Activated CD4-positive, alpha-beta T cell treated with anti-CD3 and anti-CD28 coated beads for 36 hours (primary cell): ENCODE measurements around the gene SDK2. TPM values are rescaled to one million over a fixed set of nuclear protein-coding genes. Genes with fewer than 3 reads are reported as not detected.

ENCODE experiments used
- ATAC-seq: fragments of 200-7000 bp; cut with Tn5 transposase; one replicate; pipeline ENCODE4 v1.10.0; 2021; ENCODE audit warnings: mild to moderate bottlenecking, moderate library complexity
- CTCF ChIA-PET: fragments of 350-600 bp; sonication (Branson Sonifier 250); formaldehyde crosslinking; loops from one replicate; lab custom pipeline; 2021; ENCODE audit warnings: antibody characterized with exemption; lab: Charles Lee
- POLR2A ChIA-PET: fragments of 350-600 bp; sonication (Branson Sonifier 250); formaldehyde crosslinking; loops from one replicate; lab custom pipeline; 2021; ENCODE audit warnings: antibody characterized with exemption, inconsistent platforms; lab: Charles Lee
- DNase-seq: peaks from one replicate; pipeline ENCODE4 v3.0.0-alpha.2; 2020
- H3K27ac Mint-ChIP-seq: one replicate; pipeline ENCODE4 v1.8.0; 2021; ENCODE audit warnings: mixed read lengths
- H3K27me3 Mint-ChIP-seq: one replicate; pipeline ENCODE4 v1.8.0; 2021; ENCODE audit warnings: mixed read lengths
- H3K36me3 Mint-ChIP-seq: one replicate; pipeline ENCODE4 v1.8.0; 2021; ENCODE audit warnings: low read depth, mixed read lengths
- H3K4me1 Mint-ChIP-seq: one replicate; pipeline ENCODE4 v1.8.0; 2021; ENCODE audit warnings: mixed read lengths
- H3K4me3 Mint-ChIP-seq: one replicate; pipeline ENCODE4 v1.8.0; 2021; ENCODE audit warnings: mild to moderate bottlenecking, moderate library complexity, mixed read lengths
- H3K9me3 Mint-ChIP-seq: one replicate; pipeline ENCODE4 v1.8.0; 2021; ENCODE audit warnings: low read depth, mixed read lengths
- intact Hi-C, 2 experiments: fragments of 100-400 bp; cut with DNase I in 1 of 2; cut with micrococcal nuclease in 1 of 2; formaldehyde crosslinking; loops; one replicate each; pipeline versions ENCODE4 v1.14.2 to v1.15.1; 2022 to 2024; cut with DNase I, micrococcal nuclease
- total RNA-seq, 2 experiments: library from RNA; stranded (reverse); gene quantifications; one replicate each; pipeline ENCODE4 v1.2.3, GENCODE V29; 2021

Gene SDK2
- total RNA-seq, 2 experiments from 2014 or later, result 0.23 to 0.27 TPM

DNA sequence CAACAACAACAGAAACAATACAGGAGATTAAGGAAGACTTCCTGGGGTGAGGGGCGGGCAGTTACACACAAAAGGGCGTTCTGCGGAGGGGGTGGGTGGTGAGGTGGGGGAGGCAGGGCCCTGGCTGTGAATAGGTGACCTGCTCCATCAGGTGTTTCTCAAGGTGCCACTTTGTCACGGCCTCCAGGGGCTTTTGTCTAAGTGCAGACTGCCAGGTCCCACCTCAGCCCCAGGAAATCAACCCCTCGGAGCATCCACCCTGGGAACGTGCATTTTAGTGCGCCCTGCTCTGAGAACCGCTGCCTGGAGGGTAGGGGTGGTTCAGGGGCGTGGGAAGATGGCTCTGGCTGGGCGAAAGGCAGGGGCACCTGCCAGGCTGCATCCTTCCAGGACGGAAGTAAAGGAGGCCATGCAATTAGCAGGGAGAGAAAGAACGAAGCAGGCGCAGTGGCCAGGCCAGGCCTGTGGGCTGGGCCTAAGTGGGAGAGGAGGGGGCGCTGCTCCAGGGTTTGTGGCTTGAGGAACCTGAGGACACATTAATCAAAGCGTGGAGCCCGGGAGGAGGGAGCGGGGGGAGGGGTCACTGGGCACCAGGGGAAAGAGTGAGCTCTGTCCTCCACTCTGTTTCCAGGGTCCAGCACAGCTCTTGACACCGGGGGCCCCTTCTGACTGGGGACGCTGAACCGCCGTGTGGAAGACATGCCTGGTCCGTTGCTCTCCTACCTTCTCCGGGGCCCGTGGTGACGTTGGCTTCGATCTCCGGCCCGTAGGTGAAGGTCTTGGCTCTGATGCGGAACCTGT lies 283.1 kb downstream of the SDK2 start:
- no peaks in the 10 kb centered on the region for H3K9me3 Mint-ChIP-seq
- H3K36me3 Mint-ChIP-seq, result no peaks in the 10 kb centered on the region
- intact Hi-C loops, result loop anchor here in 1 of 2 experiments (10.0 kb wide), 1 partner anchor 806 kb away; no protein-coding TSS in a partner anchor
- H3K27ac Mint-ChIP-seq, result no peak overlapping the region
- ChIA-PET CTCF (no interaction called here), POLR2A (no interaction called here)
- no peaks in the 10 kb centered on the region for H3K27me3 Mint-ChIP-seq
- no peak overlapping the region for H3K4me3 Mint-ChIP-seq
- ATAC-seq (no peak), DNase-seq (no peak)
- no peaks in the 10 kb centered on the region for H3K4me1 Mint-ChIP-seq

DNA sequence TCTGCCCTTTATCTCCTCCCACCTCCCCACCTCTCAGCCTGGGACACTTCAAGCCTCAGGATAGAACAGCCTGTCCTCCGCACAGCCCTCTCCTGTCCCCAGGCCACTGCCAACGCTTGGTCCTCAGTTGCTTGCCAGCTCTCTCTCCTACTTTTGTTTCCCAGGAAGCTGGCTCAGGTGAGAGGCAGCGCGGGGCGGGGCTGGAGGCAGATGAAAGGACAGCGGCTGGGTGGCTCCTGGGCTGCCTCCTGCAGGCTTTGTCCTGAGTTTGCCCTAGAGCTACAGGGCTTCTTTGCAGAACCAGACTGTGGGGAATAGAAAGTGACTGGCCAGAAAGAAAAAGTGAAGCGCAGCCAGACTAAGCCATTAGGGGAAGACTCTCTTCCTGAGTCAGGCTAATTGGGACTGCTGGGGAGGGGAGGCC lies 284.2 kb downstream of the SDK2 start:
- no peak overlapping the region for H3K27ac Mint-ChIP-seq
- ChIA-PET CTCF (interaction anchor here (0.8 kb wide), 1 partner anchor 641 kb away, joined by 4 read pairs; no protein-coding TSS in a partner anchor), POLR2A (no interaction called here)
- no peak for ATAC-seq
- H3K4me1 Mint-ChIP-seq, result no peaks in the 10 kb centered on the region
- intact Hi-C loops, result loop anchor here in 1 of 2 experiments (10.0 kb wide), 1 partner anchor 805 kb away; no protein-coding TSS in a partner anchor
- DNase-seq, result no peak
- no peaks in the 10 kb centered on the region for H3K27me3 Mint-ChIP-seq
- no peaks in the 10 kb centered on the region for H3K36me3 Mint-ChIP-seq
- no peaks in the 10 kb centered on the region for H3K9me3 Mint-ChIP-seq
- H3K4me3 Mint-ChIP-seq, result no peak overlapping the region

DNA sequence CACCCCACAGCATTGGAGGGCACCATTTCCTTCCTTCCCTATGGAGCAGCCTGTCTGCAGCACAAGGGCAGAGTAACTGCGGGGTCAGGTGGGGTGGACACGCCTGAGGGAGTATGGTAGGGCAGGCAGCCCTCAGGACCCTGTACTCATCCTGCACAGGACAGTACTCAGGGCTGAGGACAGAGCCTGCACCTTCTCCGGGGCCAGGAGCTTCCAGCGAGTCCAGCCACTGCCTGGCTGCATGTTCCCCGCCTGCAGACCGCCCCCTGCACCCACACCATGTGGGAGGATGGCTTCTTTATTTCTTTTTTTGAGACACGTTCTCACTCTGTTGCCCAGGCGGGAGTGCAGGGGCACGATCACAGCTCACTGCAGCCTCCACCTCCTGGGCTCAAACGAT lies 284.9 kb downstream of the SDK2 start:
- Mint-ChIP-seq H3K4me3 (no peak overlapping the region), H3K9me3 (no peaks in the 10 kb centered on the region), H3K27me3 (no peaks in the 10 kb centered on the region), H3K36me3 (no peaks in the 10 kb centered on the region), H3K4me1 (no peaks in the 10 kb centered on the region), H3K27ac (no peak overlapping the region)
- intact Hi-C loops, result no loop called here
- POLR2A ChIA-PET, result no interaction called here
- ATAC-seq (no peak), DNase-seq (no peak)
- CTCF ChIA-PET, result no interaction called here

DNA sequence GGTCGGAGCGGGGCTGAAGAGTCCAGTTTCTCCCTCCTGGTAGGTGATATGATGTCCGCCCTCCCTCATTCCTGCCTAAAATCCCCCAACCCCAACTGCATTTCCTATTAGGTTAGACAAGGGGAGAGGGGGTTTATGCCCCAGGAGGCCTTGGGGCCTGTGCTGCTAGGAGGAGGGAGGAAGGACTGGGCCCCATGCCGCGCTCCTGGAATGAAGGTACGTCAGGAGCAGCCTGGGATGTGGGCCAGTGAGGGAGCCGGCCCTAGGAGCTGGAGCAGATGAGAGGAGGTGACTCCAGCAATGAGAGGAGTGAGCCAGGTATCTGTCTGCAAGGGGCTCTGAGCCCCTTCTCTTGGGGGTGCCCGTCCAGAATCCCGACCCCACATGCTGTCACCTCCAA lies 285.6 kb downstream of the SDK2 start:
- intact Hi-C loops, result no loop called here
- Mint-ChIP-seq H3K9me3 (no peaks in the 10 kb centered on the region), H3K4me1 (no peaks in the 10 kb centered on the region), H3K27me3 (no peaks in the 10 kb centered on the region), H3K4me3 (no peak overlapping the region), H3K27ac (no peak overlapping the region), H3K36me3 (no peaks in the 10 kb centered on the region)
- CTCF ChIA-PET, result no interaction called here
- POLR2A ChIA-PET, result no interaction called here
- DNase-seq, result no peak
- no peak for ATAC-seq

DNA sequence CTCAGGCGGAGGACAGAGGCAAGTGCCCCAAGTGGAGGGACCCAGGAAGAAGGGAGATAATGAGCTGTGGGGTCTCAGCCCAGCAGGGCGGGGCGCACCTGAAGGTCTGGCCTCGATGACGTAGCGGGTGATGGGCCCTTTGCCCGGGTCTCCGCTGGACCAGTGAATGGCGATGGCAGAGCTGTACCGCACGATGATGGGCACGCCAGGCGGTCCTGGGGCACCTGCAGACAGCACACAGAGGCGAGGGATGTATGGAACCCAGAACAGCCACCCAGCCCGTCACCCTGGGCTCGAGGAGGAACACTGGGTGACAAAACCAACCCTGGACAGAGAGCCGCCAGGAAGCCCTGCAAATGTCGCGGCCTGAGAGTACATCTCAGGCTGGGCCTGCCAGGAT lies 286.3 kb downstream of the SDK2 start:
- H3K27me3 Mint-ChIP-seq, result no peaks in the 10 kb centered on the region
- ChIA-PET CTCF (interaction anchor here (0.6 to 2.7 kb wide), 3 partner anchors 12 to 798 kb away, joined by 3 to 9 read pairs (median 3); no protein-coding TSS in a partner anchor), POLR2A (no interaction called here)
- DNase-seq (no peak), ATAC-seq (no peak)
- H3K4me1 Mint-ChIP-seq, result no peaks in the 10 kb centered on the region
- H3K36me3 Mint-ChIP-seq, result no peaks in the 10 kb centered on the region
- no peaks in the 10 kb centered on the region for H3K9me3 Mint-ChIP-seq
- no peak overlapping the region for H3K27ac Mint-ChIP-seq
- intact Hi-C loops, result no loop called here
- H3K4me3 Mint-ChIP-seq, result no peak overlapping the region

DNA sequence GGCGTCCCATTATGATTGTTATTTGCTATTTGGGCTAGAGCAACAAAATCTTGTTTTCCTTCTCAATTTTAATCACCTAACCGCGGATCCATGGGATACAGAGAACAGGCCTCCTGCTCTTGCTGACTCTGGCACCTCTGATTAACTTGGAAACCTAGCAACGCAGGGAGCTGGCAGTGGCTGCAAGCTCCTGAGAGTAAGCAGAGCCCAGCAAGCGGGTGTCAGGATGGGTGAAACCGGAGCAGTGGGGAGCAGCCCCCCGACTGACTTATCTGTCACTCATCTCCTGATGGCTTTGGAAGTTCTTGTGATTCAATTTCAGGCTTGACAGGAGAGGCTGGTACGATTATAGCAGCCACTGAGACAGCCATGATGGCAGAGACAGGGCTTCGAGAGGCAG lies 286.9 kb downstream of the SDK2 start:
- ChIA-PET POLR2A (no interaction called here), CTCF (interaction anchor here (0.6 to 2.7 kb wide), 3 partner anchors 13 to 797 kb away, joined by 3 to 9 read pairs (median 3); no protein-coding TSS in a partner anchor)
- intact Hi-C loops, result no loop called here
- Mint-ChIP-seq H3K4me3 (no peak overlapping the region), H3K27me3 (no peaks in the 10 kb centered on the region), H3K36me3 (no peaks in the 10 kb centered on the region), H3K9me3 (no peaks in the 10 kb centered on the region), H3K27ac (no peak overlapping the region), H3K4me1 (no peaks in the 10 kb centered on the region)
- DNase-seq, result no peak
- ATAC-seq, result no peak

DNA sequence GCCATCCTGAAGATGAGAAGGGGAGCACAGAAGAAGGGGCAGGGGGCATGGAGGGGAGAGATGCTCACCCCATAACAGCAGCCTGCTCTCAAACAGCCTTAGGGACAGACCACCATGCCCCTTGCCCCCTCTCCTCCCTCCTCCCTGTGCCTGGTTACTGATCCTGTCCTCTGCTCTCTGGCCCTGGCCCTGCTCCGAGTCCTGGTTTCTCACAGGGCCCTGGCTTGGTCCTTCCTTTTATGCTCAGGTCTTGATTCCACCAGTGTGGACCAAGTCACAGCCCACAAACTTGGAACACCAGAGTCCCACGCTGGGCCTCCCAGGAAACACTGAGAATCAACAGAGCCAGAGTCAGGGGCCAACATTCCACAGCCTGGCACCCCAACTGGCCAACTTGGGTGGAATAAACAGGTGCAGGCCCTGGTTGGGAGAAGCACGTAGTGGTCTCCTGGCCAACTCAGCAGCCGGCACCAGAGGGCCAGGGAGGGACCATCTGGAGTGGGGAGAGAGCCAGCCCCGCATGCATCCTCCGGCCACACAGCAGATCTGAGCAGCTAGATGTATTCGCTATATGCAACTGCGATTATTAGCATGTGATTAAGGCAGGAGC lies 287.6 kb downstream of the SDK2 start:
- Mint-ChIP-seq H3K27me3 (no peaks in the 10 kb centered on the region), H3K36me3 (no peaks in the 10 kb centered on the region)
- CTCF ChIA-PET, result interaction anchor here (0.7 to 2.7 kb wide), 3 partner anchors 13 to 101 kb away, joined by 3 to 9 read pairs (median 3); no protein-coding TSS in a partner anchor

DNA sequence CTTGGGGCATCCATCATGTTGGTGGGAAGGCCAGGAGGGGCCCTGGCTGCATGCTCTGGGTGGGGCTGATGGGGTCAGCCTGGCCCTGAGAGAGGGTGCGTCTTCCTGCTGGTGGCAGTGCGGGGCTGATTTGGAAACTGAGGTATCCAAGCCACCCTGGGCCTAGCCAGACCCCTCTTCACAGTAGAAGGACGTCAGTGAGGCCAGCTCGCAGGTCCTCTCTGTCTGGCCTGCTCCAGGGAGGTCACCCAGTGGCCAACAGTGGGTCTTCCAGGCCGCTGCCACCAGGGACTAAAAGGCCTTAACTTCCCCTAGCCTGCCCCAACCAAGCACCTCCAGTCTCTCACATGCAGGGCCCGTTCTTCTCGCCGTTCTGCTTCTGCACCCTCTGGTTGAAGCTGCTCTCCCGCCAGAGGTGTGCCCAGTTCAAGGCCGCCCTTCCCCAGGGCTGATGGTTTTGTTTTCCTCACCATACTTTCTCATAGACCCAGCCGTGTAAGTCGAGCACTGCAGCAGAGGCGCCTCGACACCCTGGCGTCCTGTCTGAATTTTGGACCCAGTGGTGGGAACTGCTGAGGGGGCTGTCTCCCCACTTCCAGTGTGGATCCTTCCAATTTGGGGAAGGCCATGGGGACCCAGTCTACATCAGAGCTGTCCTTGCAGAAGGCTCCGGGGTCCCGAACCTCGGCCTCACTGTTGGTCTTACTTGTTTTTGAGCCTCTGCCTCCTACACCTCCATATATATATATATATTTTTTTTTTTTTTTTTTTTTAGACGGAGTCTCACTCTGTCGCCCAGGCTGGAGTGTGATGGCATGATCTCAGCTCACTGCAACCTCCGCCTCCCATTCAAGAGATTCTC lies 289.6 kb downstream of the SDK2 start:
- ATAC-seq, result no peak
- no peaks in the 10 kb centered on the region for H3K4me1 Mint-ChIP-seq
- intact Hi-C loops, result no loop called here
- H3K9me3 Mint-ChIP-seq, result no peaks in the 10 kb centered on the region
- no peak overlapping the region for H3K27ac Mint-ChIP-seq
- DNase-seq, result no peak
- no peaks in the 10 kb centered on the region for H3K36me3 Mint-ChIP-seq
- no peaks in the 10 kb centered on the region for H3K27me3 Mint-ChIP-seq
- H3K4me3 Mint-ChIP-seq, result no peak overlapping the region
- CTCF ChIA-PET, result interaction anchor here (0.6 to 0.7 kb wide), 3 partner anchors 15 to 99 kb away, joined by 3 read pairs; no protein-coding TSS in a partner anchor
- POLR2A ChIA-PET, result no interaction called here

More for the DNA sequence above, 287.6 kb downstream of the SDK2 start:
- DNase-seq (no peak), ATAC-seq (no peak)
- Mint-ChIP-seq H3K27ac (no peak overlapping the region), H3K4me1 (no peaks in the 10 kb centered on the region), H3K9me3 (no peaks in the 10 kb centered on the region), H3K4me3 (no peak overlapping the region)
- intact Hi-C loops, result no loop called here
- POLR2A ChIA-PET, result no interaction called here

DNA sequence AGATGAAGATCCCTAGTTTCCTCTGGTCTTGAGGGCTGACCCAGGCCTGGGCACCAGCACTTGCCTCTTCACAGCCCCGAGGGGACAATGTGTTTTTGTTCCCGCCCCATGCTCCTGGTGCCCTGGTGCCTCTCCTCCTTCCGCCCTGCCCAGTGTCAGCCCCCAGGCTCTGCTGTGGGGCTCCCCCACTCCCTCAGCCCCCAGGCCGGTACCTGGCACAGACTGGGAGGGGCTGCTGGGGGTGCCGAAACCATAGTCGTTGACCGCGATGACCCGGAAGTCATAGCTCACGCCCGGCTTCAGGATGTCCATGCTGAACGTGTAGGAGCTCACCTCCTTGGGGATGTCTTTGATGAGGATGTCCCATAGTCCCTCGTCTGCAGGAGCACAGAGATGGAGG lies 292.0 kb downstream of the SDK2 start:
- ChIA-PET POLR2A (no interaction called here), CTCF (no interaction called here)
- Mint-ChIP-seq H3K36me3 (no peaks in the 10 kb centered on the region), H3K4me3 (no peak overlapping the region), H3K9me3 (no peaks in the 10 kb centered on the region), H3K27me3 (no peaks in the 10 kb centered on the region), H3K4me1 (no peaks in the 10 kb centered on the region), H3K27ac (no peak overlapping the region)
- no peak for ATAC-seq
- DNase-seq, result no peak
- intact Hi-C loops, result no loop called here

DNA sequence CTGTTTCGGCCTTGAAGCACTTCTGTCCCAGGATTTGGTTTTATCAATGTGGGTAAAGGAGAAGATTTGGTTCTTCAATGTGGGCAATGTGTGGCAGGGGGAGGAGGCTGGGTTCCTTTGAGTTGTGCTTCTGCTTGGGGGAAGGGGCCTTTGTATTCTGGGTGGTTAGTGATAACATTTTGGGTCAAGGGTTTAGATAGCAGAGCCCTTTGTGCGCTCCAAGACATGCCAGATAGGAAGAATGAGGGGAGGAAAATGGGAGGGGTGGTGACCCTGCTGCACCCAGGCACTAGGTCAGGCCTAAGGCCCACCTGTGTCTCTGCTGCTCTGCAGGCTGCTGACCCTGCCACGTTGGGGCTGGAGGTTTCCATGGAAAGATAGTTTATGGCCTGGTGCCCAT lies 292.5 kb downstream of the SDK2 start:
- CTCF ChIA-PET, result no interaction called here
- H3K4me3 Mint-ChIP-seq, result no peak overlapping the region
- POLR2A ChIA-PET, result no interaction called here
- intact Hi-C loops, result no loop called here
- no peaks in the 10 kb centered on the region for H3K9me3 Mint-ChIP-seq
- H3K36me3 Mint-ChIP-seq, result no peaks in the 10 kb centered on the region
- ATAC-seq, result no peak
- no peak for DNase-seq
- H3K4me1 Mint-ChIP-seq, result no peaks in the 10 kb centered on the region
- no peak overlapping the region for H3K27ac Mint-ChIP-seq
- H3K27me3 Mint-ChIP-seq, result no peaks in the 10 kb centered on the region

DNA sequence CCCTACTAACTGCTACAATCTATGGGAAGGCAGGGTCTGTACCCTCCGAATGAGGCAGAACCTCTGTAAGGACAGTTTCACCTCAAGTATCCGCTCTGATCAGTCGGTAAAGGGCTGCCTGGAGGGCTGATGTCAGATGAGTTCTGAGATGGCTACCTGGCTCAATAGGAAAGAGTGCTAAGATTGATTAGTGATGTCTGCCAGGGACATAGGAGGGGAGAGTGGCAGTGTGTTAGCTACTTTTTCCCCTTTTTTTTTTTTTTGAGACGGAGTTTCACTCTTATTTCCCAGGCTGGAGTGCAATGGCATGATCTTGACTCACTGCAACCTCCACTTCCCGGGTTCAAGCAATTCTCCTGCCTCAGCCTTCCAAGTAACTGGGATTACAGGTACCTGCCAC lies 293.4 kb downstream of the SDK2 start:
- Mint-ChIP-seq H3K4me1 (no peaks in the 10 kb centered on the region), H3K4me3 (no peak overlapping the region), H3K27ac (no peak overlapping the region), H3K36me3 (no peaks in the 10 kb centered on the region), H3K27me3 (no peaks in the 10 kb centered on the region), H3K9me3 (no peaks in the 10 kb centered on the region)
- ChIA-PET POLR2A (no interaction called here), CTCF (interaction anchor here (0.7 kb wide), 1 partner anchor 19 kb away, joined by 6 read pairs; no protein-coding TSS in a partner anchor)
- DNase-seq, result no peak
- ATAC-seq, result no peak
- intact Hi-C loops, result no loop called here
